OCI-LY1 (cell line): ENCODE results near the gene ZFPL1.

ENCODE experiments used
- H2AFZ ChIP-seq: fragments of 200-600 bp; sonication (generic), shearing (Covaris generic); 2 replicates; pipeline ENCODE4 v1.6.0; 2014; ENCODE audit warnings: antibody characterized with exemption, mild to moderate bottlenecking, low read length
- H3F3A ChIP-seq: fragments of 200-600 bp; sonication (generic), shearing (Covaris generic); 2 replicates; pipeline ENCODE4 v1.6.0; 2014; ENCODE audit warnings: mild to moderate bottlenecking, antibody characterized with exemption, low read length, moderate library complexity; ENCODE audit not compliant: insufficient read depth
- H3K27ac ChIP-seq: fragments of 200-600 bp; sonication (generic); 2 replicates; pipeline ENCODE4 v1.5.1; 2014; ENCODE audit warnings: low read length, mixed run types, mild to moderate bottlenecking, low read depth; ENCODE audit not compliant: poor library complexity, severe bottlenecking
- H3K27me3 ChIP-seq: fragments of 200-600 bp; sonication (generic); 2 replicates; pipeline ENCODE4 v1.6.0; 2014; ENCODE audit warnings: antibody characterized with exemption, mild to moderate bottlenecking, low read length, moderate library complexity; ENCODE audit not compliant: insufficient read depth
- H3K36me3 ChIP-seq: fragments of 200-600 bp; sonication (generic); 2 replicates; pipeline ENCODE4 v1.6.1; 2014; ENCODE audit warnings: mild to moderate bottlenecking, antibody characterized with exemption, low read length, moderate library complexity, mixed read lengths; ENCODE audit not compliant: insufficient read depth
- H3K4me1 ChIP-seq: fragments of 200-600 bp; sonication (generic); 2 replicates; pipeline ENCODE4 v1.5.1; 2014; ENCODE audit warnings: mild to moderate bottlenecking, low read length, moderate library complexity; ENCODE audit not compliant: insufficient read depth, severe bottlenecking
- H3K4me2 ChIP-seq: fragments of 200-600 bp; sonication (generic), shearing (Covaris generic); 2 replicates; pipeline ENCODE4 v1.6.1; 2014; ENCODE audit warnings: low read length
- H3K4me3 ChIP-seq: fragments of 200-600 bp; sonication (generic); 2 replicates; pipeline ENCODE4 v1.5.1; 2014; ENCODE audit warnings: low read length, low read depth, mild to moderate bottlenecking, mixed read lengths; ENCODE audit not compliant: poor library complexity, severe bottlenecking
- H3K79me2 ChIP-seq: fragments of 200-600 bp; shearing (Covaris generic); 2 replicates; pipeline ENCODE4 v1.6.1; 2016; ENCODE audit warnings: mixed run types, low read length, mixed read lengths; ENCODE audit not compliant: insufficient read depth
- H3K9ac ChIP-seq: fragments of 200-600 bp; sonication (generic), shearing (Covaris generic); 2 replicates; pipeline ENCODE4 v1.6.1; 2014; ENCODE audit warnings: mild to moderate bottlenecking, low read length, mixed read lengths
- H3K9me2 ChIP-seq: fragments of 200-600 bp; sonication (generic), shearing (Covaris generic); 2 replicates; pipeline ENCODE4 v1.6.1; 2014; ENCODE audit warnings: low read depth, mild to moderate bottlenecking, low read length, mixed read lengths
- H3K9me3 ChIP-seq: fragments of 200-600 bp; shearing (Covaris generic); 2 replicates; pipeline ENCODE4 v1.6.1; 2014; ENCODE audit warnings: low read length, mixed read lengths
- H4K20me1 ChIP-seq: fragments of 200-600 bp; sonication (generic), shearing (Covaris generic); 2 replicates; pipeline ENCODE4 v1.6.0; 2016; ENCODE audit warnings: mild to moderate bottlenecking, low read length; ENCODE audit not compliant: insufficient read depth
- CTCF ChIP-seq: fragments of 200-600 bp; sonication (generic), shearing (Covaris generic); IDR thresholded peaks from 2 replicates; pipeline ENCODE4 v1.5.1; 2017; ENCODE audit warnings: mild to moderate bottlenecking, antibody characterized with exemption, low read length, moderate library complexity, mixed read lengths
- EZH2 ChIP-seq: fragments of 200-600 bp; sonication (generic), shearing (Covaris generic); IDR thresholded peaks from 2 replicates; pipeline ENCODE4 v1.8.0; 2017; ENCODE audit warnings: borderline replicate concordance, mixed run types, mild to moderate bottlenecking, antibody characterized with exemption, low read length, moderate library complexity, mixed read lengths

ZFPL1 gene

GRCh38 chr11:65110354-65110861 is 26.4 kb downstream of the ZFPL1 start:
- peaks cover 33% of the 10 kb centered on the region; the same call in 1 of the 2 replicates for H3K36me3 ChIP-seq
- no peaks in the 10 kb centered on the region for H4K20me1 ChIP-seq
- H3K9ac ChIP-seq: peak overlapping the region; percentile 5; the same call in 1 of the 2 replicates
- H3K27ac ChIP-seq: peak overlapping the region; percentile 55
- H3K9me2 ChIP-seq: no peaks in the 10 kb centered on the region
- H3K9me3 ChIP-seq: no peaks in the 10 kb centered on the region
- TF ChIP-seq CTCF (peak; percentile 91), EZH2 (no peak)
- 0 out of 2 replicates have a peak, but pooled peaks cover 5% of the 10 kb centered on the region for H3F3A ChIP-seq
- no peaks in the 10 kb centered on the region for H3K79me2 ChIP-seq
- H3K4me3 ChIP-seq: no peak overlapping the region
- peaks cover 31% of the 10 kb centered on the region for H3K4me1 ChIP-seq
- H3K4me2 ChIP-seq: peak overlapping the region; percentile 3; the same call in 1 of the 2 replicates
- no peaks in the 10 kb centered on the region for H3K27me3 ChIP-seq
- no peak overlapping the region for H2AFZ ChIP-seq

GRCh38 chr11:65111159-65111743 is 27.2 kb downstream of the ZFPL1 start:
- H3K79me2 ChIP-seq: no peaks in the 10 kb centered on the region
- no peaks in the 10 kb centered on the region for H4K20me1 ChIP-seq
- H3K4me3 ChIP-seq: peak overlapping the region; percentile 75
- H3K36me3 ChIP-seq: peaks cover 35% of the 10 kb centered on the region
- H3K9ac ChIP-seq: no peak overlapping the region
- H2AFZ ChIP-seq: no peak overlapping the region
- H3K27ac ChIP-seq: peak overlapping the region; percentile 55
- H3F3A ChIP-seq: 0 out of 2 replicates have a peak, but pooled peaks cover 5% of the 10 kb centered on the region
- H3K27me3 ChIP-seq: no peaks in the 10 kb centered on the region
- H3K4me1 ChIP-seq: peaks cover 39% of the 10 kb centered on the region
- H3K9me2 ChIP-seq: no peaks in the 10 kb centered on the region
- TF ChIP-seq CTCF: no peak
- TF ChIP-seq EZH2: no peak
- peak overlapping the region; percentile 90 for H3K4me2 ChIP-seq
- no peaks in the 10 kb centered on the region for H3K9me3 ChIP-seq

GRCh38 chr11:65111744-65112545 is 27.9 kb downstream of the ZFPL1 start, which contains the start of gene TM7SF2:
Gene TM7SF2, plus strand, starts transcription at chr11:65111872. Its CDS starts 144 bp downstream, at chr11:65112016.
- no peaks in the 10 kb centered on the region for H3K9me3 ChIP-seq
- TF ChIP-seq EZH2 (no peak), CTCF (no peak)
- no peaks in the 10 kb centered on the region for H3K9me2 ChIP-seq
- peaks cover 46% of the 10 kb centered on the region for H3K4me1 ChIP-seq
- H3F3A ChIP-seq: 0 out of 2 replicates have a peak, but pooled peaks cover 5% of the 10 kb centered on the region
- peak within 1 kb of the TSS; percentile 86 for H3K9ac ChIP-seq
- H3K27ac ChIP-seq: peak within 1 kb of the TSS; percentile 98
- H3K27me3 ChIP-seq: no peaks in the 10 kb centered on the region
- H3K4me3 ChIP-seq: peak within 1 kb of the TSS; percentile 75
- H3K4me2 ChIP-seq: peak within 1 kb of the TSS; percentile 90
- H3K79me2 ChIP-seq: no peaks in the 10 kb centered on the region
- H4K20me1 ChIP-seq: no peaks in the 10 kb centered on the region
- peaks cover 41% of the 10 kb centered on the region for H3K36me3 ChIP-seq
- no peak within 1 kb of the TSS for H2AFZ ChIP-seq
